AG09309 (cell line): ENCODE measurements around the gene SLC10A7.

Experiments
- DNase-seq: peaks from one replicate; pipeline ENCODE4 v3.0.0-alpha.2; 2010; ENCODE audit warnings: low read depth
- H3K4me3 ChIP-seq: 2 replicates; pipeline ENCODE4 v1.5.1; 2011; ENCODE audit warnings: mild to moderate bottlenecking, low read depth, low read length, moderate library complexity; ENCODE audit not compliant: control insufficient read depth
- CTCF ChIP-seq: IDR thresholded peaks from 2 replicates; pipeline ENCODE4 v1.5.1; 2011; ENCODE audit warnings: mild to moderate bottlenecking, low read depth, low read length, inconsistent platforms; ENCODE audit not compliant: insufficient read depth, control insufficient read depth; ENCODE audit errors: missing control alignments

SLC10A7 gene

DNA sequence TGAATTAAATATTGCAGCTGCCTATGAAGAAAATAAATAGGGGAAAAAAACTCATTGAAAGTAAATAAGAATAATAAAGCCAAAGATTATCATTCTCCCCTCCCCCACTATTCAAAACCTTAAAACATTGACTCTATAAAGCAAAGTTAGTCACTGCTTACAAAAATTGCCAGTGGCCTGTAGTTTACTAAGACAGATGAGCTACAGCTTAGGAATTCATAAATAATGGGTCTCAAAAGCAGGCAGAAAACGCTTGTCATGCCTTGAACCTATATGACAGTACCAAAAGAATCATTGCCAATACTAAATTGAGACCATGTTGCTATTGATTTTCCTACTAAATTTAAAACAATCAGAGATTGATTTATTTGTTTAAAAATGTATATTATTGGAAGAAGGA is 78.9 kb downstream of the SLC10A7 start:
- no peak overlapping the region for H3K4me3 ChIP-seq
- peak; percentile 21 for DNase-seq
- TF ChIP-seq CTCF, result no peak

GRCh38 chr4:146439999-146440398 is 81.7 kb downstream of the SLC10A7 start:
- H3K4me3 ChIP-seq, result no peak overlapping the region
- no peak for DNase-seq
- TF ChIP-seq CTCF, result no peak

DNA sequence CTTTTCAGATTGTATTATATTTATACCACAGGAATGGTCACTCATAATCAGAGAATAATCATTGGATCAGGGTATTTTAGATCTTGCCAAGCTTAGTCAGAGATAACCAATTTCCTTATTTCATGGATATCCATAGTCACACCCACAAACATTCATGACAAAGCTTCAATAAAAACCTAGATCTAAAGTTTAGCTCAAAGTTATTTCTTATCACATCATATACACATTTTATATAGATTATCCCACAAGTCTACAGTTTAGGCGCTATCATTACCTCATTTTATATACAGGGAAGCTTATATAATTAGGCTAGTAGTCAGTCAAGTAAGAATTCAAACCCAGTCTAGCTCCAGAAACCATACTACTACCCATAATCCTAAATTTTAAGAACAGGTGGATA is 82.3 kb downstream of the SLC10A7 start:
- no peak for TF ChIP-seq CTCF
- DNase-seq, result no peak
- H3K4me3 ChIP-seq, result no peak overlapping the region

- no peak for TF ChIP-seq CTCF
- H3K4me3 ChIP-seq, result no peak overlapping the region
- no peak for DNase-seq
These were observed 84.0 kb downstream of the SLC10A7 start for GRCh38 chr4:146437778-146438177.

GRCh38 chr4:146436423-146437162 is 85.1 kb downstream of the SLC10A7 start:
- no peak for DNase-seq
- TF ChIP-seq CTCF, result no peak
- no peak overlapping the region for H3K4me3 ChIP-seq

GRCh38 chr4:146435962-146436361 is 85.8 kb downstream of the SLC10A7 start:
- no peak overlapping the region for H3K4me3 ChIP-seq
- no peak for TF ChIP-seq CTCF
- no peak for DNase-seq
